ENCODE results near the gene ADGRE1.

Gene ADGRE1

DNA sequence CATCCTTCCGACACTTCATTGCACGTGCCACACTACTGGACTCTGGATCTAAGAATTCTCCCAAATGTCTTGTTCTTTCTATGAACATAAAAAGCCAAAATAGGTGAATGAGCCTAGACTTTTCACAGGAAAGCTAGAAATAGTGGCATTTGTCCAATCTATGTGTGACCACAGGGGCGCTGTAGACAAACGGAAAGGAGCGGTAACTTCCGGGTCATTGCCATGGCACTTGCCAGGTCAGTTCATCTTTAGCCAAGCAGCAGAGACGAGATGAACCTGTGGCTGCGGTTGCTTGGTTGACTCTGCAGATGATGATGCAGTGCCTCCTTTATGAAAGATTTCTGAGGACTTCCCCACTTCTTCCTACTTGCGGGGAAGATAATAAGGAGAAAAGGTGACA lies 65.6 kb downstream of the ADGRE1 start:
- no peaks in the 10 kb centered on the region for H3F3A ChIP-seq (ENCODE audit: insufficient read depth)
- H3K27ac ChIP-seq (ENCODE audit: low read depth, low read length): no peak overlapping the region
- no peak overlapping the region for H2AFZ ChIP-seq (ENCODE audit: low read depth, low read length, severe bottlenecking)
- H3K4me2 ChIP-seq (ENCODE audit: low read depth, low read length, poor library complexity, severe bottlenecking): no peak overlapping the region
- H3K4me3 ChIP-seq (ENCODE audit: insufficient read depth, low read length, poor library complexity, severe bottlenecking): no peak overlapping the region
- H3K27me3 ChIP-seq (ENCODE audit: low read length): no peaks in the 10 kb centered on the region
- H3K9ac ChIP-seq (ENCODE audit: low read length): no peak overlapping the region
- no peaks in the 10 kb centered on the region; the same call in 1 of the 2 replicates for H3K9me2 ChIP-seq (replicated peaks; ENCODE audit: insufficient read depth, low read length)
- no peaks in the 10 kb centered on the region for H3K79me2 ChIP-seq (ENCODE audit: insufficient read depth, low read length)
- no peaks in the 10 kb centered on the region for H3K9me3 ChIP-seq (ENCODE audit: insufficient read depth, low read length)
- no peaks in the 10 kb centered on the region for H4K20me1 ChIP-seq (ENCODE audit: low read depth, low read length)
- H3K36me3 ChIP-seq (ENCODE audit: low read length): no peaks in the 10 kb centered on the region
- no peak for TF ChIP-seq EZH2phosphoT487 (conservative IDR thresholded peaks at IDR 0.05; ENCODE audit: low read length)
- TF ChIP-seq, protein P1, sequence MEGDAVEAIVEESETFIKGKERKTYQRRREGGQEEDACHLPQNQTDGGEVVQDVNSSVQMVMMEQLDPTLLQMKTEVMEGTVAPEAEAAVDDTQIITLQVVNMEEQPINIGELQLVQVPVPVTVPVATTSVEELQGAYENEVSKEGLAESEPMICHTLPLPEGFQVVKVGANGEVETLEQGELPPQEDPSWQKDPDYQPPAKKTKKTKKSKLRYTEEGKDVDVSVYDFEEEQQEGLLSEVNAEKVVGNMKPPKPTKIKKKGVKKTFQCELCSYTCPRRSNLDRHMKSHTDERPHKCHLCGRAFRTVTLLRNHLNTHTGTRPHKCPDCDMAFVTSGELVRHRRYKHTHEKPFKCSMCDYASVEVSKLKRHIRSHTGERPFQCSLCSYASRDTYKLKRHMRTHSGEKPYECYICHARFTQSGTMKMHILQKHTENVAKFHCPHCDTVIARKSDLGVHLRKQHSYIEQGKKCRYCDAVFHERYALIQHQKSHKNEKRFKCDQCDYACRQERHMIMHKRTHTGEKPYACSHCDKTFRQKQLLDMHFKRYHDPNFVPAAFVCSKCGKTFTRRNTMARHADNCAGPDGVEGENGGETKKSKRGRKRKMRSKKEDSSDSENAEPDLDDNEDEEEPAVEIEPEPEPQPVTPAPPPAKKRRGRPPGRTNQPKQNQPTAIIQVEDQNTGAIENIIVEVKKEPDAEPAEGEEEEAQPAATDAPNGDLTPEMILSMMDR (IDR thresholded peaks at IDR 0.05; ENCODE audit: insufficient read depth, low read length, poor library complexity, severe bottlenecking): no peak

DNA sequence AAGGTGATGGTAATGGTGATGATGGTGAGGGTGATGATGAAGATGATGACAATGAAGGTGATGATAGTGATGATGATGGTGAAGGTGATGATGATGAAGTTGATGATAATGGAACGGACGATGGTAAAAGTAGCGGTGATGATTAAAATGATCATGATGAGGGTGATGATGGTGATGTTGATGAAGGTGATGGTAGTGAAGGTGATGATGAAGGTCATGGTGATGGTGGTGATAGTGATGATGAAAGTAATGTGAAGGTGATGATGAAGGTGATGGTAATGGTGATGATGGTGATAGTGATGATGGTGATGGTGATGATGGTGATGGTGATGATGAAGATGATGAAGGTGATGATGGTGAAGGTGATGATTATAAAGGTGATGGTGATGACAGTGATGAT lies 67.7 kb downstream of the ADGRE1 start:
- no peak for TF ChIP-seq EZH2phosphoT487 (conservative IDR thresholded peaks at IDR 0.05; ENCODE audit: low read length)
- TF ChIP-seq, protein P1 (IDR thresholded peaks at IDR 0.05; ENCODE audit: insufficient read depth, low read length, poor library complexity, severe bottlenecking): no peak
- no peaks in the 10 kb centered on the region for H4K20me1 ChIP-seq (ENCODE audit: low read depth, low read length)
- H2AFZ ChIP-seq (ENCODE audit: low read depth, low read length, severe bottlenecking): no peak overlapping the region
- no peaks in the 10 kb centered on the region for H3K36me3 ChIP-seq (ENCODE audit: low read length)
- no peak overlapping the region for H3K9ac ChIP-seq (ENCODE audit: low read length)
- H3K9me2 ChIP-seq (replicated peaks; ENCODE audit: insufficient read depth, low read length): no peaks in the 10 kb centered on the region; the same call in 1 of the 2 replicates
- no peaks in the 10 kb centered on the region for H3K79me2 ChIP-seq (ENCODE audit: insufficient read depth, low read length)
- H3K4me2 ChIP-seq (ENCODE audit: low read depth, low read length, poor library complexity, severe bottlenecking): no peak overlapping the region
- no peaks in the 10 kb centered on the region for H3K9me3 ChIP-seq (ENCODE audit: insufficient read depth, low read length)
- no peaks in the 10 kb centered on the region for H3K27me3 ChIP-seq (ENCODE audit: low read length)
- H3F3A ChIP-seq (ENCODE audit: insufficient read depth): no peaks in the 10 kb centered on the region
- no peak overlapping the region for H3K4me3 ChIP-seq (ENCODE audit: insufficient read depth, low read length, poor library complexity, severe bottlenecking)
- H3K27ac ChIP-seq (ENCODE audit: low read depth, low read length): no peak overlapping the region

DNA sequence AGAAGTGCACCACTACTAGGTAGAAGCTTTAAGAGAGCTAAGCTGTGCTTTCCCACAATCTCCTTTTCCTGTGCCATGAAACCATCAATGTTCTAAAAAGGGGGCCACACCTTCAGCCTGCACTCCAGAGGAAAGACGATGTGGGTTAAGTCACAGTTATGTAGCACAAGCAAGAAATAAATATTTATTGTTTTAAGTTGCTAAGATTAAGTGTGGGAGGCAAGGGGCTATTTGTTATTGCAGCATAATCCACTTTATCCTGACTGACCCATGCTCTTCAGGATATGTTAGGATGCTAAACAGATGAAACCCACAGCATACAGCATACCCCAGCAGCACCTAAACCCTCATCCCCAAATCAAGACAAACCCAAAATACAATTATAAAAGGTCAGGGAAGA lies 69.2 kb downstream of the ADGRE1 start:
- H3K9ac ChIP-seq (ENCODE audit: low read length): no peak overlapping the region
- H3K27ac ChIP-seq (ENCODE audit: low read depth, low read length): no peak overlapping the region
- no peaks in the 10 kb centered on the region for H3K27me3 ChIP-seq (ENCODE audit: low read length)
- H3F3A ChIP-seq (ENCODE audit: insufficient read depth): no peaks in the 10 kb centered on the region
- no peak overlapping the region for H3K4me2 ChIP-seq (ENCODE audit: low read depth, low read length, poor library complexity, severe bottlenecking)
- no peak overlapping the region for H3K4me3 ChIP-seq (ENCODE audit: insufficient read depth, low read length, poor library complexity, severe bottlenecking)
- H2AFZ ChIP-seq (ENCODE audit: low read depth, low read length, severe bottlenecking): no peak overlapping the region
- H3K36me3 ChIP-seq (ENCODE audit: low read length): no peaks in the 10 kb centered on the region
- no peaks in the 10 kb centered on the region for H4K20me1 ChIP-seq (ENCODE audit: low read depth, low read length)
- no peaks in the 10 kb centered on the region; the same call in 1 of the 2 replicates for H3K9me2 ChIP-seq (replicated peaks; ENCODE audit: insufficient read depth, low read length)
- no peaks in the 10 kb centered on the region for H3K79me2 ChIP-seq (ENCODE audit: insufficient read depth, low read length)
- no peak for TF ChIP-seq EZH2phosphoT487 (conservative IDR thresholded peaks at IDR 0.05; ENCODE audit: low read length)
- TF ChIP-seq, protein P1 (IDR thresholded peaks at IDR 0.05; ENCODE audit: insufficient read depth, low read length, poor library complexity, severe bottlenecking): no peak
- no peaks in the 10 kb centered on the region for H3K9me3 ChIP-seq (ENCODE audit: insufficient read depth, low read length)
